ENCODE data around the gene PCNX2.
"Not testable (repeated sequence)": the region's sequence is repeated elsewhere in the genome, so short reads cannot be mapped to it uniquely, and the experiment has no call there.

Gene PCNX2

GRCh38 chr1:233097959-233098580 lies 197.5 kb downstream of the PCNX2 start:
- DNase-seq (ENCODE audit: low read depth): peak; percentile 27

GRCh38 chr1:233097546-233097945 lies 198.0 kb downstream of the PCNX2 start:
- DNase-seq (ENCODE audit: low read depth): no peak

GRCh38 chr1:233094691-233095090 lies 200.8 kb downstream of the PCNX2 start:
- no peak for DNase-seq (ENCODE audit: low read depth)

- DNase-seq (ENCODE audit: low read depth): no peak
Measured at GRCh38 chr1:233094269-233094668, 201.3 kb downstream of the PCNX2 start.

GRCh38 chr1:233090746-233091494 lies 204.6 kb downstream of the PCNX2 start:
- no peak for DNase-seq (ENCODE audit: low read depth)

GRCh38 chr1:233089251-233089650 lies 206.3 kb downstream of the PCNX2 start:
- DNase-seq (ENCODE audit: low read depth): no peak

- DNase-seq (ENCODE audit: low read depth): no peak
Measured at GRCh38 chr1:233088613-233089012, 206.9 kb downstream of the PCNX2 start.

- no peak for DNase-seq (ENCODE audit: low read depth)
Measured at GRCh38 chr1:233086961-233087881, 208.3 kb downstream of the PCNX2 start.

- peak; percentile 85 for DNase-seq (ENCODE audit: low read depth)
Measured at GRCh38 chr1:233085566-233085965, 210.0 kb downstream of the PCNX2 start.

GRCh38 chr1:233082778-233083550 lies 212.6 kb downstream of the PCNX2 start:
- DNase-seq (ENCODE audit: low read depth): no peak

- DNase-seq (ENCODE audit: low read depth): peak; percentile 79
Measured at GRCh38 chr1:233081735-233082134, 213.8 kb downstream of the PCNX2 start.

GRCh38 chr1:233080827-233081226 lies 214.7 kb downstream of the PCNX2 start:
- not testable (repeated sequence) for DNase-seq (ENCODE audit: low read depth)

GRCh38 chr1:233080286-233080685 lies 215.2 kb downstream of the PCNX2 start:
- DNase-seq (ENCODE audit: low read depth): no peak

- DNase-seq (ENCODE audit: low read depth): no peak
Measured at GRCh38 chr1:233079574-233079973, 216.0 kb downstream of the PCNX2 start.

- no peak for DNase-seq (ENCODE audit: low read depth)
Measured at GRCh38 chr1:233078396-233078795, 217.1 kb downstream of the PCNX2 start.

GRCh38 chr1:233075915-233076295 lies 219.6 kb downstream of the PCNX2 start:
- no peak for DNase-seq (ENCODE audit: low read depth)

- DNase-seq (ENCODE audit: low read depth): no peak
Measured at GRCh38 chr1:233066087-233066486, 229.4 kb downstream of the PCNX2 start.

GRCh38 chr1:233065685-233066084 lies 229.8 kb downstream of the PCNX2 start:
- DNase-seq (ENCODE audit: low read depth): no peak

GRCh38 chr1:233064988-233065387 lies 230.5 kb downstream of the PCNX2 start:
- DNase-seq (ENCODE audit: low read depth): no peak

GRCh38 chr1:233063462-233063861 lies 232.1 kb downstream of the PCNX2 start:
- DNase-seq (ENCODE audit: low read depth): no peak

- no peak for DNase-seq (ENCODE audit: low read depth)
Measured at GRCh38 chr1:233061265-233061664, 234.3 kb downstream of the PCNX2 start.

- DNase-seq (ENCODE audit: low read depth): no peak
Measured at GRCh38 chr1:233060461-233060994, 235.0 kb downstream of the PCNX2 start.
